Osteocyte (in vitro differentiated cells): ENCODE measurements around the gene LARGE1. TPM values are rescaled to one million over a fixed set of nuclear protein-coding genes. Genes with fewer than 3 reads are reported as not detected.

Source experiments
- DNase-seq: peaks from one replicate; pipeline ENCODE4 v3.0.0; 2021; ENCODE audit warnings: mixed read lengths; ENCODE audit not compliant: unreplicated experiment; ENCODE audit errors: extremely low spot score
- H3K27ac Mint-ChIP-seq: one replicate; pipeline ENCODE4 v1.8.0; 2021; ENCODE audit warnings: mild to moderate bottlenecking, mixed read lengths; ENCODE audit not compliant: unreplicated experiment
- H3K27me3 Mint-ChIP-seq: one replicate; pipeline ENCODE4 v1.8.0; 2021; ENCODE audit warnings: mixed read lengths; ENCODE audit not compliant: unreplicated experiment
- H3K36me3 Mint-ChIP-seq: one replicate; pipeline ENCODE4 v1.8.0; 2021; ENCODE audit warnings: mixed read lengths; ENCODE audit not compliant: unreplicated experiment
- H3K4me1 Mint-ChIP-seq: one replicate; pipeline ENCODE4 v1.8.0; 2021; ENCODE audit warnings: mixed read lengths; ENCODE audit not compliant: unreplicated experiment
- H3K4me3 Mint-ChIP-seq: one replicate; pipeline ENCODE4 v1.8.0; 2021; ENCODE audit warnings: mild to moderate bottlenecking, moderate library complexity, mixed read lengths; ENCODE audit not compliant: unreplicated experiment
- H3K9me3 Mint-ChIP-seq: one replicate; pipeline ENCODE4 v1.8.0; 2021; ENCODE audit warnings: mixed read lengths; ENCODE audit not compliant: unreplicated experiment
- total RNA-seq: library from RNA; stranded (reverse); gene quantifications from 2 replicates; pipeline ENCODE4 v1.2.1, GENCODE V29; 2021
- TF ChIP-seq, protein P1 (sequence below): fragments of 200-600 bp; sonication (generic); IDR thresholded peaks from 2 replicates; pipeline ENCODE4 v1.5.0; 2021; ENCODE audit warnings: antibody characterized with exemption, mild to moderate bottlenecking, moderate library complexity

The LARGE1 gene
- total RNA-seq, 1 donor from 2014 or later, result 17.6 TPM

DNA sequence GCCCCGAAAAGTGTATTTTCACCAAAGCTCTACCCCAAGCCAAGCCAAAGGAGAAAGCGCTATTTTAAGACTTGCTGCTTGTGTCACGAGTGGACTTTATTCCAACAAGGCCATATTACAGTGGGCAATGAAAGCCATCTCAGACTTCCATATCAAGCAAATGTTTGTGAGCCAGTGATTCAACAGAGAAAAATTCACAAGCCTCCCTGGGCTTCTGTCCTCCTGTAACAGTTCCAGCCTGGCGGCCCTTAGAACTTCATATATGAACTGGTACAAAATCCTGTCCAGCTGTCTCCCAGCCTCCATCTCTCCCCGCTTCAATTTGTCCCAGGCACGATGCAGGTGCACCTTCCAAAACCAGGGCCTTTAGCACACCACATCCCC, 11.2 kb downstream of the LARGE1 start:
- Mint-ChIP-seq H3K27ac (no peak overlapping the region), H3K36me3 (no peaks in the 10 kb centered on the region), H3K27me3 (no peaks in the 10 kb centered on the region), H3K9me3 (no peaks in the 10 kb centered on the region), H3K4me3 (no peak overlapping the region), H3K4me1 (peaks cover 10% of the 10 kb centered on the region)
- no peak for DNase-seq
- TF ChIP-seq, protein P1, sequence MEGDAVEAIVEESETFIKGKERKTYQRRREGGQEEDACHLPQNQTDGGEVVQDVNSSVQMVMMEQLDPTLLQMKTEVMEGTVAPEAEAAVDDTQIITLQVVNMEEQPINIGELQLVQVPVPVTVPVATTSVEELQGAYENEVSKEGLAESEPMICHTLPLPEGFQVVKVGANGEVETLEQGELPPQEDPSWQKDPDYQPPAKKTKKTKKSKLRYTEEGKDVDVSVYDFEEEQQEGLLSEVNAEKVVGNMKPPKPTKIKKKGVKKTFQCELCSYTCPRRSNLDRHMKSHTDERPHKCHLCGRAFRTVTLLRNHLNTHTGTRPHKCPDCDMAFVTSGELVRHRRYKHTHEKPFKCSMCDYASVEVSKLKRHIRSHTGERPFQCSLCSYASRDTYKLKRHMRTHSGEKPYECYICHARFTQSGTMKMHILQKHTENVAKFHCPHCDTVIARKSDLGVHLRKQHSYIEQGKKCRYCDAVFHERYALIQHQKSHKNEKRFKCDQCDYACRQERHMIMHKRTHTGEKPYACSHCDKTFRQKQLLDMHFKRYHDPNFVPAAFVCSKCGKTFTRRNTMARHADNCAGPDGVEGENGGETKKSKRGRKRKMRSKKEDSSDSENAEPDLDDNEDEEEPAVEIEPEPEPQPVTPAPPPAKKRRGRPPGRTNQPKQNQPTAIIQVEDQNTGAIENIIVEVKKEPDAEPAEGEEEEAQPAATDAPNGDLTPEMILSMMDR, result no peak

DNA sequence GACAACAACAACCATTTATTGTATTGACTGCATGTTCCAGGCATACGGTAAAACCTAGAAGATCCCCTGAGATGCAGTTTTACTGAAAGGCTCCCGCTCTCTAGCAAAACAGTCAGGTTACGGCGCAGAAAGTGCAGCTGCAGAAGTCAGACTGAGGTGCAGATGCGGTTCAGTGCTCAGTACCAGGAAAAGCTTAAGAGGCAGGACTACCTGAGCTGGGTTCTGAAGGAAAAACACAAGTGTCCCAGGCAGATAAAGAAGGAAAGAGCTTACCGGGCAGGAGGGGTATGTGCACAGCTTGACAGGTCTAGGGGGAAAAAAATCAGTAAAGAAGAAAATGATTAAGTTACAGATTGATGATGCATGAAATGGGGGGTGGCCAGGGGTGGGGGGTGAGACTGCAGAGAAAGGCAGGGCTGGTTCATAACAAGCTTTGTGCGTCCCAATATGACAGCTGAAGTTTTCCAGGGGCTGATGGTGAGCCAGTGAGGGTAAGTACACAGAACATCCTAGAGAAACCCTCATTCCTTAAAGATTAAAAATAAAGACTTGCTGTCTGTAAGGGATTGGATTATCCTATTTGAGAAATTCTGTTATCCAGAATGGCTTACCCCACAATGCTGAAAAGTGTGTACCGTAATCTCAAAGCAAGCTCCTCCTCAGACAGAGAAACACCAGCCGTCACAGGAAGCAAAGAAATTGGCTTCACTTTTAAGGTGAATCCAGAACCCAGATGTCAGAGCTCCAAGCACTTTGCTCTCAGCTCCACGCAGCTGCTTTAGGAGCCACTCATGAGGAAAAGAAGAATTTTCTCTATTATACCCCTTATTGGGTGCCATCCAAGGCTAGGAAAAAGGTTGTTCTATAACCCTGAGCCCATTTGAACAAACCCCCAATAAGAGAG, 11.9 kb downstream of the LARGE1 start:
- Mint-ChIP-seq H3K9me3 (no peaks in the 10 kb centered on the region), H3K27ac (no peak overlapping the region), H3K4me1 (peaks cover 10% of the 10 kb centered on the region), H3K4me3 (no peak overlapping the region), H3K36me3 (no peaks in the 10 kb centered on the region), H3K27me3 (no peaks in the 10 kb centered on the region)
- TF ChIP-seq, protein P1, result no peak
- no peak for DNase-seq

DNA sequence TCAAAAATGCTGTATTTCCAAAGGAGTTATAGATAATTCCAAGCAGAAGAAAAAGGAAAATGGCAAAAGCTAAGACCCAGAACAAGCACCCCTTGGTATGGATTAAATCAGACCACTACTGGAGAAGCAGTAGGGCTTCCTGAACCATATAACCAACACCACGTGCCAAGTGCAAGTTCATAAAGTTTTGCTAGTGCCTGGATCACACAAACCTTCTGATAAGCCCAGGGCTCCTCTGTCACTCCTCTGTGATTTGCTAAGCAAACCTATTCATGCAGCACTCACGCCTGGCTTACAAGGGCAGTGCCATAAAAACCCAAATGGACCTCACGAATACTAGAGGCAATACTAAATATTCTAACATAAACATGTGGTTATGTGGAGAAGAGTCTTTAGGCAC, 13.3 kb downstream of the LARGE1 start:
- Mint-ChIP-seq H3K4me1 (peaks cover 10% of the 10 kb centered on the region), H3K36me3 (no peaks in the 10 kb centered on the region), H3K4me3 (no peak overlapping the region), H3K27ac (no peak overlapping the region), H3K27me3 (no peaks in the 10 kb centered on the region), H3K9me3 (no peaks in the 10 kb centered on the region)
- TF ChIP-seq, protein P1, result no peak
- no peak for DNase-seq

DNA sequence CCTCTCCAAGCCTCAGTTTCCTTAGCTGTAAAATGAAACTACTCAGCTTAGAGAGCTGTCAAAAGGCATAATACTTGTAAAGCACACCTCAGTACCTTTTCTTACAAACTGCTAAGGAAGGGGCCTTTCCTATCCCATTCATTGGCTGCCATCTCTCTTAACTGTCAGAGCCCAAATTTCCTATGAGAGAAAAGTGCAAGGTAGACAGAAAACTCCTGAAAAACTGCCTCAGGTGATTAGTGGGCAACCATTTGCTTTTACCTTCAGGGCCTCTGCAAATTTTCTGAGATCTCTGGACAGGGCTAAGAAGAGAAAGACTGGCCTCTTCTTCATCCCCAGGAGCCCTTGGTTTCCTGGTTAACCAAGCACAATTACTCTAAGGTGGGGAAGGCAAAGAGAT, 13.8 kb downstream of the LARGE1 start:
- Mint-ChIP-seq H3K27ac (no peak overlapping the region), H3K36me3 (no peaks in the 10 kb centered on the region), H3K4me3 (no peak overlapping the region), H3K4me1 (peaks cover 10% of the 10 kb centered on the region), H3K27me3 (no peaks in the 10 kb centered on the region), H3K9me3 (no peaks in the 10 kb centered on the region)
- no peak for DNase-seq
- TF ChIP-seq, protein P1, result no peak

DNA sequence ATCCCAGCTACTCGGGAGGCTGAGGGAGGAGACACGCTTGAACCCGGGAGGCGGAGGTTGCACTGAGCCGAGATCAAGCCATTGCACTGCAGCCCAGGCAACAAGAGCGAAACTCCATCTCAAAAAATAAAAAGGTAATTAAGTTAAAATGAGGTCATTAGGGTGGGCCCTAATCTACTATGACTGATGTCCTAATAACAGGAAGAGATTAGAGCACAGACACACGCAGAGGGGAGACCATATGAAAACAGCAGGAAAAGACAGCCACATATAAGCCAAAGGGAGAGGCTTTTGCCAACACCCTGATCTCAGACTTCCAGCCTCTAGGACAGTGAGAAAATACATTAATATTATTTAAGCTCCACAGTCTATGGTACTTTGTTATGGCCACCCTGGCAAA, 17.3 kb downstream of the LARGE1 start:
- H3K4me1 Mint-ChIP-seq, result peaks cover 5% of the 10 kb centered on the region
- DNase-seq, result no peak
- H3K27me3 Mint-ChIP-seq, result no peaks in the 10 kb centered on the region
- H3K27ac Mint-ChIP-seq, result no peak overlapping the region
- H3K4me3 Mint-ChIP-seq, result no peak overlapping the region
- TF ChIP-seq, protein P1, result no peak
- H3K36me3 Mint-ChIP-seq, result no peaks in the 10 kb centered on the region
- H3K9me3 Mint-ChIP-seq, result no peaks in the 10 kb centered on the region
